Keratinocyte (primary cell): ENCODE measurements around the gene ZNF141.
"Not testable (repeated sequence)": the region's sequence is repeated elsewhere in the genome, so short reads cannot be mapped to it uniquely, and the experiment has no call there.

Experiments
- CTCF ChIP-seq, 3 experiments: IDR thresholded peaks in 1 of 3; conservative IDR thresholded peaks in 1 of 3; optimal IDR thresholded peaks in 1 of 3; 2 replicates in 2 of 3; 3 replicates in 1 of 3; pipeline versions ENCODE3 to v1.5.1; 2011; ENCODE audit warnings: low read length in 3 of 3, mild to moderate bottlenecking in 3 of 3, moderate library complexity in 2 of 3, control low read depth in 1 of 3, inconsistent platforms in 1 of 3; ENCODE audit not compliant: insufficient read depth in 2 of 3; ENCODE audit errors: extremely low read depth in 1 of 3
- EZH2 ChIP-seq: IDR thresholded peaks from one replicate; pipeline ENCODE4 v1.6.1; 2012; ENCODE audit warnings: inconsistent platforms, mild to moderate bottlenecking, low read length, moderate library complexity

- TF ChIP-seq CTCF (optimal IDR thresholded peaks at IDR 0.05 in 1 of 3, IDR thresholded peaks at IDR 0.05 in 1 of 3, conservative IDR thresholded peaks at IDR 0.05 in 1 of 3; ENCODE audit: extremely low read depth in 1 of 3, insufficient read depth in 2 of 3, low read length in 3 of 3); EZH2: not testable (repeated sequence)
Measured at GRCh38 chr4:304516-304915, 33.1 kb upstream of the ZNF141 start.
